OCI-LY3 (cell line): ENCODE measurements around the gene ERLEC1.

Source experiments
- H2AFZ ChIP-seq: fragments of 200-600, 300-600 bp; shearing (Covaris generic); 2 replicates; pipeline ENCODE4 v1.6.0; 2014; ENCODE audit warnings: antibody characterized with exemption, low read depth, low read length
- H3K27ac ChIP-seq: fragments of 200-600, 300-600 bp; sonication (generic); 2 replicates; pipeline ENCODE4 v1.5.1; 2014; ENCODE audit warnings: mild to moderate bottlenecking, low read length, moderate library complexity, mixed read lengths
- H3K27me3 ChIP-seq: fragments of 200-600, 300-600 bp; sonication (generic); 2 replicates; pipeline ENCODE4 v1.6.1; 2014; ENCODE audit warnings: low read depth, low read length, mixed read lengths
- H3K36me3 ChIP-seq: fragments of 200-600, 300-600 bp; sonication (generic); replicated peaks from 2 replicates; pipeline ENCODE3; 2014; ENCODE audit warnings: low read depth, low read length, mixed read lengths
- H3K4me1 ChIP-seq: fragments of 300-600, 200-600 bp; sonication (generic); 2 replicates; pipeline ENCODE4 v1.6.1; 2014; ENCODE audit warnings: low read length, mixed read lengths
- H3K4me2 ChIP-seq: fragments of 200-600, 300-600 bp; sonication (generic); 2 replicates; pipeline ENCODE4 v1.6.1; 2014; ENCODE audit warnings: low read length, mixed read lengths
- H3K4me3 ChIP-seq: fragments of 300-600, 200-600 bp; sonication (generic); 2 replicates; pipeline ENCODE4 v1.5.1; 2014; ENCODE audit warnings: antibody characterized with exemption, mild to moderate bottlenecking, low read length, moderate library complexity
- H3K79me2 ChIP-seq: fragments of 300-600, 200-600 bp; shearing (Covaris generic); 2 replicates; pipeline ENCODE4 v1.6.1; 2014; ENCODE audit warnings: mild to moderate bottlenecking, low read length, mixed read lengths
- H3K9ac ChIP-seq: fragments of 300-600, 200-600 bp; shearing (Covaris generic); 2 replicates; pipeline ENCODE4 v1.6.0; 2014; ENCODE audit warnings: mild to moderate bottlenecking, low read length, moderate library complexity
- H3K9me3 ChIP-seq: fragments of 200-600, 300-600 bp; shearing (Covaris generic); 2 replicates; pipeline ENCODE4 v1.6.1; 2014; ENCODE audit warnings: low read length, mixed read lengths; ENCODE audit not compliant: insufficient read depth
- H4K20me1 ChIP-seq: fragments of 200-600, 300-600 bp; sonication (generic); 2 replicates; pipeline ENCODE4 v1.6.1; 2016; ENCODE audit warnings: low read length, mixed read lengths; ENCODE audit not compliant: insufficient read depth
- CTCF ChIP-seq: fragments of 200-600, 300-600 bp; sonication (generic); IDR thresholded peaks from 2 replicates; pipeline ENCODE4 v1.5.1; 2014; ENCODE audit warnings: antibody characterized with exemption, low read length, low read depth
- EZH2phosphoT487 ChIP-seq: fragments of 200-600 bp; shearing (Covaris generic); IDR thresholded peaks from 2 replicates; pipeline ENCODE4 v1.6.1; 2018; ENCODE audit warnings: antibody characterized with exemption, mixed run types, low read depth

Gene ERLEC1

GRCh38 chr2:53826030-53826410, 39.2 kb downstream of the ERLEC1 start:
- H3K4me3 ChIP-seq, result no peak overlapping the region
- H2AFZ ChIP-seq, result no peak overlapping the region
- H3K79me2 ChIP-seq, result no peaks in the 10 kb centered on the region
- no peaks in the 10 kb centered on the region for H3K36me3 ChIP-seq
- H4K20me1 ChIP-seq, result no peaks in the 10 kb centered on the region
- no peak overlapping the region for H3K9ac ChIP-seq
- TF ChIP-seq EZH2phosphoT487 (no peak), CTCF (no peak)
- H3K27me3 ChIP-seq, result no peaks in the 10 kb centered on the region
- no peaks in the 10 kb centered on the region for H3K9me3 ChIP-seq
- no peak overlapping the region for H3K27ac ChIP-seq
- H3K4me1 ChIP-seq, result no peaks in the 10 kb centered on the region
- H3K4me2 ChIP-seq, result no peak overlapping the region

GRCh38 chr2:53826587-53827397, 39.9 kb downstream of the ERLEC1 start:
- TF ChIP-seq CTCF (no peak), EZH2phosphoT487 (no peak)
- Histone ChIP-seq H3K27ac (no peak overlapping the region), H3K9ac (no peak overlapping the region), H4K20me1 (no peaks in the 10 kb centered on the region), H3K79me2 (no peaks in the 10 kb centered on the region), H3K36me3 (no peaks in the 10 kb centered on the region), H3K4me2 (no peak overlapping the region), H2AFZ (no peak overlapping the region), H3K9me3 (no peaks in the 10 kb centered on the region), H3K4me3 (no peak overlapping the region), H3K27me3 (no peaks in the 10 kb centered on the region), H3K4me1 (no peaks in the 10 kb centered on the region)

DNA sequence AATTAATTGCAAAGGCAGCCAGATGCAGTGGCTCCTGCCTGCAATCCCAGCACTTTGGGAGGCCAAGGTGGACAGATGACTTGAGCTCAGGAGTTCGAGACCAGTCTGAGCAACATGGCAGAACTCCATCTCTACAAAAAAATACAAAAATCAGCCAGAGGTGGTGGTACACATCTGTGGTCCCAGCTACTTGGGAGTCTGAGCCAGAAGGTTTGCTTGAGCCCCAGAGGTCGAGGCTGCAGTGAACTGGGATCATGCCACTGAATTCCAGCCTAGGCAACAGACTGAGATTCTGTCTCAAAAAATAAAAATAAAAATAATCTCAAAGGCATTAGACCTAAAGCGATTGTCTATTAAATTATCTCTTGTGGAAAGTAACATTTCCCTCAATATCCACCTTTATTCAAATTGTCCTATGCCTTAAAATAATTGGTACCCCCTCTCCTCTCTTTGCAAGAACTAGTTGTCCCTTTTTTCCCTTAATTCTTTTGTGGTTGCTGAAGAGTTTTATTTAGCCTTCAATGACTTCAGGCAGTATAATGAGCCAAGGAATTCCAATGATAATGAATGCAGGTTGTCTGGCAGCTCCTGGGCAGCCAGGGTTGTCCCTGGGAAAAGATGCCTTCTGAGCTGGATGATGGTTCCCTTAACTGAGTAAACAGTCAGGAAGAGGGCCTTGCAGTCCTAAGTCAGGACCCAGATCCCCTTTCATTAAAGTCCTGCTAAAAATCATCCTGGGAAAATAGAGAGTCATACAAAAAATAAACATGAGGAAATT, 40.7 kb downstream of the ERLEC1 start:
- Histone ChIP-seq H3K27ac (no peak overlapping the region), H3K36me3 (no peaks in the 10 kb centered on the region)

More for the DNA sequence above, 40.7 kb downstream of the ERLEC1 start:
- H3K4me3 ChIP-seq, result no peak overlapping the region
- TF ChIP-seq EZH2phosphoT487, result no peak
- TF ChIP-seq CTCF, result no peak
- no peaks in the 10 kb centered on the region for H3K27me3 ChIP-seq
- H2AFZ ChIP-seq, result no peak overlapping the region
- no peaks in the 10 kb centered on the region for H3K79me2 ChIP-seq
- no peaks in the 10 kb centered on the region for H3K4me1 ChIP-seq
- no peak overlapping the region for H3K9ac ChIP-seq
- no peaks in the 10 kb centered on the region for H4K20me1 ChIP-seq
- no peak overlapping the region for H3K4me2 ChIP-seq
- H3K9me3 ChIP-seq, result no peaks in the 10 kb centered on the region
